GM19455 (cell line): Measurements from ENCODE around the gene BAHCC1.

ENCODE experiments used
- ATAC-seq: cut with Tn5 transposase; IDR thresholded peaks from one replicate; pipeline ENCODE4 v1.9.1; 2021; ENCODE audit not compliant: unreplicated experiment

Gene BAHCC1

DNA sequence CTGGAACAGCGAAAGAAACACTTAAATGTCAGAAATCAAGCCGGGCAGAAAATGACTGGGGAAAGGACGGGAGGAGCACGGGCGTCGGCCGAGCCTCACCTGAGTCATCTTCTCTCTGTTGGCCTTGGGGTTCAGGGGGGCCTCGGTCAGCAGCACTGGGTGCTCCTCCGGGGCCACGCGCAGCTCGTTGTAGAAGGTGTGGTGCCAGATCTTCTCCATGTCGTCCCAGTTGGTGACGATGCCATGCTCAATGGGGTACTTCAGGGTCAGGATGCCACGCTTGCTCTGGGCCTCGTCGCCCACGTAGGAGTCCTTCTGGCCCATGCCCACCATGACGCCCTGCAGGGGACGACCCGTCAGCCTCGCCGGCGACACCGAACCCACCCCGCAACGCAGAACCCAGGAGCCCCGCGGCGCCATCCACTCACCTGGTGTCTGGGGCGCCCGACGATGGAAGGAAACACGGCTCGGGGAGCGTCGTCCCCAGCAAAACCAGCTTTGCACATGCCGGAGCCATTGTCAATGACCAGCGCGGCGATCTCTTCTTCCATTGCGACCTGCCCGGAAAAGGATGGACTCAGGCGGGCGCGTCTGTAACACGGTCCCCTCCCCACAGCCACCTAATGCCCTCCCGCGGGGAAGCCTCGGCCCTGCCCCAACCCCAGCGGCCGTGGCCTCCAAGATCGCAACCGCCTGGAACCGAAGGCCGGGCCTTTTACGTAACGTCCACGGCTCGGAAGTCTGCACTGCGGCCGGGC is 116.7 kb downstream of the BAHCC1 start:
- ATAC-seq: no peak

- ATAC-seq: no peak
Measured at GRCh38 chr17:81512562-81513371, 117.5 kb downstream of the BAHCC1 start, which contains the start of gene ACTG1. Gene ACTG1, minus strand, starts transcription at chr17:81512799. Its CDS starts 445 bp downstream, at chr17:81512354.

DNA sequence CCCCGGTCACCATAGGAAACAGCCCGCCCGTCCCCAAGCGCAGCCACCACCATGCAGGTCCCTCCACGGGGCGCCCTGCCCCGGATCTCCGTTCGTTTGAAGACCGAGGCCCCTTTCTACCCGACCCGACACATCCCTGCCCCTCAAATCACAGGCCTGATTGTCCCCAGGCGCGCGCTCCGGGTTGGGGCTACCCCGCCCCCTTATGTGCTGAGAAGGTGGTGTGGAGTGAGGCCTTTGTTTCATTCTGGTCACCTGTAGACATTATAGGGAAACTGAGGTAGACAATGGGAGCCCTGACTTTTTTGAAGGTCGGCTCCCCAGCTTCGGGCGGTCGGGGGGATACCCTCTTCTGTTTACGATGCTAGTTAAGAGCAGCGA is 118.1 kb downstream of the BAHCC1 start:
- ATAC-seq: no peak

GRCh38 chr17:81513753-81514488 is 118.7 kb downstream of the BAHCC1 start:
- ATAC-seq: no peak

- ATAC-seq: no peak
Measured at GRCh38 chr17:81514489-81514738, 119.2 kb downstream of the BAHCC1 start.

DNA sequence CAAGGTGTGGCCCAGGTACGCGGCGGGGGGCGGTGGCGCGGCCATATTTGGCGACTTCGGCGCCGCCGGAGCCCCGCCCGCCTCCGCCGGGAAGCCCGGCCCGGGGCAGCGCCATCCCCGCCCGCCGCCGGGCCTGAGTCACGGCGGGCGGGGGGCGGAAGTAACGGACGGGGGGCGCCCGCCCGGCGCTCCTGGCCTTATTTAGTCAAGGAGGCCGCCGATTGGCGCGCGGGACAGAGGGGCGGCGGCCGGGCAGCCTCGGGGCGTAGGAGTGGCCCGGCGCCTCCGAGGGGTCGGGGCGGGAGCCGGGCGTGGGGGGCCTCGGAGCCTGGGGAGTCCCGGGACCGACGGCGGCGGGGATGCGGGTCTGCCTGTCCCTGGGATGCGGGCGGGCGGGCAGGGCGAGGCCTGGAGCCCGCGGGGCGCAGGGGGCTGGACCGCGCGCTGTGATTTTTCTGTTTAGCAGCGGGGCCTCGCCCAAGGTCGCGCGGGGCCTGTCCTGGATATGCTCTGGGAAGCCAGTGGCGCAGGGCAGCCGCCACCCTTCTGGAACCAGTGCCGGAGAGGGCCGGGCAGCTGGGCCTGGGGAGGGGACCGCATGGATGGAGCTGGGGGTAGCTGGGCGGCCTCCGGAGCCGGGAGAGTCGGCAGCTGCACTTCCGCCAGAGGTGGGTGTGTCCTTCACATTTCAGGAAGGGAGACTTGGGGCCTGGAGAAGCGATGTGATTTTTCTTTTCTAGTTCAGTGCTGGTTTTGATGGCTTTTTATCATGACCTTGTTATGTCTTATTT is 119.7 kb downstream of the BAHCC1 start:
- no peak for ATAC-seq

- ATAC-seq: no peak
Measured at GRCh38 chr17:81515530-81516041, 120.3 kb downstream of the BAHCC1 start.
